Retinal pigment epithelial cell (primary cell): ENCODE data around the gene HOXC6.

Source experiments
- DNase-seq: peaks from one replicate; pipeline ENCODE4 v3.0.0-alpha.2; 2010; ENCODE audit warnings: low read depth
- H3K4me3 ChIP-seq: 2 replicates; pipeline ENCODE4 v1.5.1; 2011; ENCODE audit warnings: mild to moderate bottlenecking, low read length, control low read depth, moderate library complexity
- TF ChIP-seq, protein P1 (sequence below): conservative IDR thresholded peaks from 2 replicates; pipeline ENCODE4 v1.5.1; 2011; ENCODE audit warnings: low read depth, low read length, control low read depth, inconsistent platforms

The HOXC6 gene

DNA sequence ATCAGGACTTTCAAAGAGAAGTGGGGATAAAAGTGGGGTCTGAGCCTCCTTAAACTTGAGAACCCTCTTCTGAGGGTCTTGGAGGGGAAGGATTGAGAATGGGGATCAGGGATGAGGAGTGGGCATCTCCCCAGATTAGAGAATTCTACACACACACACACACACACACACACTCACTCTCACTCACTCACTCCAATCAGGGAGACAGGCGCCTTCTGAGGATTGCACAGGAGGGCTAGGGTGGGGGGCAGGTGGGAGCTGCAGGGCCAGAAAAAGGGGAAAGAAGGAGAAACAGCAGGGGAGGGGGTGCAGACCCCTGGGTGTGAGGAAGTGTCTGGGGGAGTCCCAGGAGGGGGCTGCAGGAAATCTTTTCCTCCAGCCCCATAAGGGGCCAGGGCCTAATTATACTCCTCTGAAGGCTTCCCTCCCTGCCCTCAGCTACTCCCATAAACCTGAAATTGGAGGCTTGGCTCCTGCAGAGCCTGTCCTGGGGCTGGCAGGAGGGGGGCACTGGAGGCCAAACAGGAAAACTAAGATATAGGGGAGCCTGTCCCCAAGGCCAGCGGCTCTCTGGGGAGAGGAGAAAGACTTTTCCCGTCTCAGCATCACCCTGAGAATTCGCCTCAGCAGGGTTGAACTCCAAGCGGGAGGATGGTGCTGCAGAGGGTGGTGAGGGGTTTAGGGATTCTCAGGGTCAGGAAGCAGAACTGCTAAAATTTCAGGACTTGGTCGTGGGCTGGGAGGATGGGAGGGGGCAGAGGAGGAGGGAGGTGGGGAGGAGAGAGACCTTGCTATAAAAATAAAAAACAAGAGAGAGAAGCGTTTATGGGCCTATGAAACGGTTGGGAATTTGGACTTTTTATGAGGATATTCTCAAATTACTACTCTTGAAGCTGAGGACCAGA, 26.7 kb upstream of the HOXC6 start:
- no peak overlapping the region for H3K4me3 ChIP-seq
- no peak for DNase-seq
- TF ChIP-seq, protein P1, sequence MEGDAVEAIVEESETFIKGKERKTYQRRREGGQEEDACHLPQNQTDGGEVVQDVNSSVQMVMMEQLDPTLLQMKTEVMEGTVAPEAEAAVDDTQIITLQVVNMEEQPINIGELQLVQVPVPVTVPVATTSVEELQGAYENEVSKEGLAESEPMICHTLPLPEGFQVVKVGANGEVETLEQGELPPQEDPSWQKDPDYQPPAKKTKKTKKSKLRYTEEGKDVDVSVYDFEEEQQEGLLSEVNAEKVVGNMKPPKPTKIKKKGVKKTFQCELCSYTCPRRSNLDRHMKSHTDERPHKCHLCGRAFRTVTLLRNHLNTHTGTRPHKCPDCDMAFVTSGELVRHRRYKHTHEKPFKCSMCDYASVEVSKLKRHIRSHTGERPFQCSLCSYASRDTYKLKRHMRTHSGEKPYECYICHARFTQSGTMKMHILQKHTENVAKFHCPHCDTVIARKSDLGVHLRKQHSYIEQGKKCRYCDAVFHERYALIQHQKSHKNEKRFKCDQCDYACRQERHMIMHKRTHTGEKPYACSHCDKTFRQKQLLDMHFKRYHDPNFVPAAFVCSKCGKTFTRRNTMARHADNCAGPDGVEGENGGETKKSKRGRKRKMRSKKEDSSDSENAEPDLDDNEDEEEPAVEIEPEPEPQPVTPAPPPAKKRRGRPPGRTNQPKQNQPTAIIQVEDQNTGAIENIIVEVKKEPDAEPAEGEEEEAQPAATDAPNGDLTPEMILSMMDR = no peak

DNA sequence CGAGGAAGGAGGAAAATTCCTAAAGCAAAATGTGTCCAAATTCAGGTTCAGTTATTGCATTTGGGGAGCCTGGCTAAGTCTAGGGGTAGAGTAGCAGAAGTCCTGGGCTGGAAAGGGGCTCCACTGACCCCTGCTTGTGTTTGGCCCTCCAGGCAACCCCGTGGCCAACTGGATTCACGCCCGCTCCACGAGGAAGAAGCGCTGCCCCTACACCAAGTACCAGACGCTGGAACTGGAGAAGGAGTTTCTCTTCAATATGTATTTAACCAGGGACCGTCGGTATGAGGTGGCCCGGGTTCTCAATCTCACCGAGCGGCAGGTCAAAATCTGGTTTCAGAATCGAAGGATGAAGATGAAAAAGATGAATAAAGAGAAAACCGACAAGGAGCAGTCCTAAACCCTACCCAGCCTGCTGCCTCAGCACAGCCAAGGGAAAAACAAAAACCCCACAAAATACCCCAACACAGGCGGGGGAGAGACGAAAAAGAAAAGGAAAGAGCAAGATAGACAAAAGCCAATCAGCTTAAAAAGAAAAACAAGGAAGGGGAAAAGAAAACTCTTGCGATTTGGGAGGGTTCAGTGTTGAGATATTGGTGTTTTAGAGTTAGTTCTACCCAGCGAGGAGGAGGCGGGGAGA, 25.8 kb upstream of the HOXC6 start:
- DNase-seq = no peak
- H3K4me3 ChIP-seq = no peak overlapping the region
- TF ChIP-seq, protein P1 = no peak

DNA sequence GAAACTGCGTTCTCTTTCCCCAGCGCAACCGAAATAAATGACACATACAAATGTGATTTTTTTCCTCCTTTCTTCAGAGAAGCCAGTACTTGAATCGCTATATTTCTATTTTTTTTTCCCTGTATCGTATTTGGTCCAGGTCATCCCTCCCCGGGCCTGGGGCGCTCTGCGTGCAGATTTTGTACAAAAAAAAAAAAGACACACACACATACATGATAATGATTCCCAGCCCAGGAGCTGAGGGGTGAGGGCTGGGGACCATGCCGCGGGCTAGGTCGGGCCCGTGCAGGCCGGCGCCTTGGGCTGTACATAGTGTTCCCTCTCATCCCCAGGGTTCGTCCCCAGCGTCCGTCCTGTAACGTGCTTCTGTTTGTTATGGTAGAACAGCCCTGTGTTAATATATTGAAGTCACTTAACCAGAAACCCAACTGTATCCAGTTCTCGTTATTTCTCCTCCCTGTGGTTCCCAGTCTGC, 25.3 kb upstream of the HOXC6 start:
- TF ChIP-seq, protein P1 = no peak
- DNase-seq = no peak
- H3K4me3 ChIP-seq = no peak overlapping the region

DNA sequence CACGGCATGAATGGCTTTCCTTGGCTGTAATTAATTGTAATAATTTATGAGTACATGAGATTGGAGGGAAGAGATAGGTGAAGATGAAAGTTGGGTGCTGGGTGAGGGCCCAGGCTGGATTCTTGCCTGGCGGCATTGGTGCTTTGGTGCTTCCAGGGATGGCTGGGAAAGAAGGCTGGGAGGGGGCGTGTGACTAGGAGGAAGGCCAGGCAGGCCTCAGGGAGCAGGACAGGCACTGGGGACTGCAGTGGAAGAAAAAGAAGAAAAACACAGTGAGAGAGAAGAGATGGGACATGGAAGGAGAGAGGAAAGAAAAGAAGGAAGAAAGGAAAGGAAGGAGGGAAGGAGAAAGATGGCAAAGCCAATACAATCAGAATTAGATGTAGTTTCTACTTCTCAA, 24.6 kb upstream of the HOXC6 start:
- no peak for DNase-seq
- no peak overlapping the region for H3K4me3 ChIP-seq
- TF ChIP-seq, protein P1 = no peak

DNA sequence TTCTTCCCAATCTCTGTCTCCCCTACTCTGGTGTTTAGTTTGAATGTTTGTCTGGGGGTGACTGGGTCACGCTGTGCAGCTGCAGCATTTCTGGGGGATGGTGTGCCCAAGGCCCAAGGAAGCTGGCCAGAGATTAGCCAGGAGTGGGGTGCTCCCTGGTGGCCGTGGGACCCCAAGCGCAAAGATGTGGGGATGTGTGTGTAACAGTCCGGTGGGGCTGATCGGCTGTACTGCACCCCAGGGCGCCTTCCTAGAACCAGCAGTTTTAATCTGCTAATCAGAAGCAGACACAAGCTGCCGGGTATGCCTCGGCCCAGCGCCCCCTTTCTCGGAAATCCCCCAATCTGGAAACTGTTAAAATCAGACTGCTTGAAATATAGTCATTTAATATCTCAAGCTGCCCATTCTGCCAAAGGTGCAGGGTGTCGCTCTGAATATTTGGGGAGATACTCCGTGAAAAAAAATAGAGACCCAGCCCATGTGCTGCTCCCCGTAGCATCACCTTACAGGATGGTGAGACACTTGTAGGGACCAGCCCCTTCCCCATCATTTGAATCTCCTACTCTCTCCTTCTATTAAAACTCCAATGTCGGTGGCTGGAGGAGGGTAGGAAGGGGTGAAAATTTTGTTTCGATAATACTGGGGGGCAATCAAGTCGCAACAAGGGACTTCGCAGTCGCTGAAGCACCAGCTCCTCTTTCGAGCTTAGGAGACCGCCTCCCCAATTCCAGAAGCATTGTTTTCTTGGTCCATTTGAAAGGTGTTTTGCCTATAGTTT, 24.0 kb upstream of the HOXC6 start:
- no peak overlapping the region for H3K4me3 ChIP-seq
- TF ChIP-seq, protein P1 = no peak
- no peak for DNase-seq

DNA sequence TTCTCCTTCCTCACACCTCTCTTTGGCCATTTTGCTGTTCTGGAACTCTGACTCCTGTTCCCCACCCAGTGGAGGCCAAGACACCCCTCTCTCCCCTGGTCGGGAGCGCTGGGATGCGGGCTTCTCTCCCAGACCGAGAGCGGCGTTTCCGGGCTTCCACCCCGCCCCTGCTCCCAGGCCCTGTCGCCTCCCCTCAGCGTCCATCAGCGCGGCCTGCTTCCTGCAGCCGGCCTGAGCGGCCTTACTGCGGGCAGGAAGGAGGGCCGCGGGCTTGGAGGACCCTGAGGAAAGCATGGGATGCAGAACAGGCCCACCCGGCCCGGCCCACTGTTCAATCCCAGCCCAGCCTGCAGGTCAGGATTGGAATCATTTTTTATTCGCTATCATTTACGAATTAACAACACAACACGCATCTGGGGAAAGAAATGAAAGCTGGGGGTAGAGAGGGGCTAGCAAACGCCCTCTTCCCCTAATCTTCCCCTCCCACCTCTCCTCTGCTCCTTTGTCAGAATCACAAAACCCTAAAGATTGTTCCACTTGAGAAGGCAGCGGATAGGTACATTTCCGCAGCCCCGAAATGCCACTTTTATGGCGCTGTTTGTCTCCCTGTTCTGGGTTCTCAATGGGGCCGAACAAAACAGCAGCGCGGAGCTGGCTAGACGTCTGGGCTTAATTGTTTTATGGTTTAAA, 23.3 kb upstream of the HOXC6 start:
- H3K4me3 ChIP-seq = no peak overlapping the region
- TF ChIP-seq, protein P1 = no peak
- no peak for DNase-seq
